Upper lobe of left lung (tissue), 6 donors: ENCODE measurements around the gene F7. TPM values are rescaled to one million over a fixed set of nuclear protein-coding genes. Genes with fewer than 3 reads are reported as not detected.

Experiments
- ATAC-seq, 2 donors: fragments of 200-7000 bp; cut with Tn5 transposase; one replicate each; pipeline ENCODE4 v1.9.1; 2022; ENCODE audit warnings: mild to moderate bottlenecking in 2 of 2, moderate library complexity in 2 of 2; ENCODE audit not compliant: low FRiP score in 2 of 2
- DNase-seq, 2 donors: peaks; one replicate each; pipeline ENCODE4 v3.0.0-alpha.2; 2019 to 2020
- H3K27ac ChIP-seq, 4 donors: fragments of 200-600 bp; sonication (generic); one replicate each; pipeline ENCODE4 v1.5.1; 2016 to 2019
- H3K27me3 ChIP-seq, 4 donors: fragments of 200-600 bp; sonication (generic); one replicate each; pipeline ENCODE4 v1.5.1; 2017 to 2019
- H3K36me3 ChIP-seq, 4 donors: fragments of 200-600 bp; sonication (generic); one replicate each; pipeline ENCODE4 v1.5.1; 2016 to 2019
- H3K4me1 ChIP-seq, 4 donors: fragments of 200-600 bp; sonication (generic); one replicate each; pipeline ENCODE4 v1.5.1; 2018 to 2019
- H3K4me3 ChIP-seq, 4 donors: fragments of 200-600 bp; sonication (generic); one replicate each; pipeline ENCODE4 v1.5.1; 2017 to 2019; ENCODE audit warnings: mild to moderate bottlenecking in 2 of 4, moderate library complexity in 1 of 4
- H3K9me3 ChIP-seq, 4 donors: fragments of 200-600 bp; sonication (generic); one replicate each; pipeline ENCODE4 v1.5.1; 2018 to 2019
- CTCF ChIP-seq, 6 experiments: fragments of 450-650 bp in 4 of 6; fragments of 200-600 bp in 2 of 6; sonication (generic) in 2 of 6; IDR thresholded peaks; one replicate each; pipeline ENCODE4 v1.5.1; 2016 to 2019; ENCODE audit warnings: antibody characterized with exemption in 6 of 6
- EP300 ChIP-seq, 4 donors: sonication (generic); formaldehyde crosslinking; IDR thresholded peaks; one replicate each; pipeline ENCODE4 v1.5.1; 2017; ENCODE audit warnings: antibody characterized with exemption in 4 of 4, control low read depth in 2 of 4
- POLR2A ChIP-seq, 4 donors: fragments of 450-650 bp; IDR thresholded peaks; one replicate each; pipeline ENCODE4 v1.5.1; 2016 to 2017; ENCODE audit warnings: antibody characterized with exemption in 4 of 4, mild to moderate bottlenecking in 2 of 4
- POLR2AphosphoS5 ChIP-seq, 2 donors: sonication (generic); formaldehyde crosslinking; IDR thresholded peaks; one replicate each; pipeline ENCODE4 v1.5.1; 2017; ENCODE audit warnings: antibody characterized with exemption in 2 of 2
- WGBS, 2 donors: methylation state at CpG; one replicate each; pipeline ENCODE4 v1.1.5; 2017 to 2018; 5-methylcytosine and 5-hydroxymethylcytosine counted together
- total RNA-seq, 6 donors: library from RNA; depleted of rRNA in 4 of 6; stranded (reverse); fragments of >200 nt in 4 of 6; gene quantifications; one replicate each; pipeline versions ENCODE4 v1.1.0 to v1.2.1, GENCODE V29; 2016 to 2021
- donor health status: DM: no; HTN: no; CAD: no; lungs with moderate emphysema.
- donor health status: DM: no; HTN: yes; CAD: no; lungs with severe emphysema.

The F7 gene
- total RNA-seq, 6 donors from 2014 or later: 0.20 TPM; not detected in 5

- TF ChIP-seq EP300 (IDR thresholded peaks at IDR 0.05): no peak
- no peak for TF ChIP-seq CTCF (IDR thresholded peaks at IDR 0.05)
- no peak for TF ChIP-seq POLR2A (IDR thresholded peaks at IDR 0.05)
- no peak for TF ChIP-seq POLR2AphosphoS5 (IDR thresholded peaks at IDR 0.05)
- no peaks in the 10 kb centered on the region for H3K9me3 ChIP-seq
- no peak overlapping the region for H3K4me3 ChIP-seq
- no peak overlapping the region for H3K27ac ChIP-seq
- no peaks in the 10 kb centered on the region for H3K27me3 ChIP-seq
- H3K4me1 ChIP-seq: no peaks in the 10 kb centered on the region
- no peak for ATAC-seq
- DNase-seq: no peak
- WGBS, 2 donors: 78 to 89% methylated on average over 5 to 9 of the region's 9 CpGs
- H3K36me3 ChIP-seq: no peaks in the 10 kb centered on the region
Observed at GRCh38 chr13:113146750-113147149, 41.2 kb downstream of the F7 start.

GRCh38 chr13:113147206-113147605 is 41.6 kb downstream of the F7 start:
- Histone ChIP-seq H3K27ac (no peak overlapping the region), H3K4me1 (peaks cover 0 to 3% (median under 1%) of the 10 kb centered on the region in 4 donors), H3K27me3 (no peaks in the 10 kb centered on the region), H3K4me3 (no peak overlapping the region), H3K36me3 (no peaks in the 10 kb centered on the region), H3K9me3 (no peaks in the 10 kb centered on the region)
- DNase-seq (no peak), ATAC-seq (no peak)
- no peak for TF ChIP-seq POLR2A (IDR thresholded peaks at IDR 0.05)
- TF ChIP-seq EP300 (IDR thresholded peaks at IDR 0.05): no peak
- no peak for TF ChIP-seq POLR2AphosphoS5 (IDR thresholded peaks at IDR 0.05)
- TF ChIP-seq CTCF (IDR thresholded peaks at IDR 0.05): no peak
- 70 to 94% methylated on average over 6 to 8 of the region's 8 CpGs for WGBS, 2 donors

GRCh38 chr13:113148407-113148806 is 42.8 kb downstream of the F7 start:
- TF ChIP-seq CTCF (IDR thresholded peaks at IDR 0.05): no peak
- no peak for TF ChIP-seq EP300 (IDR thresholded peaks at IDR 0.05)
- no peak for TF ChIP-seq POLR2A (IDR thresholded peaks at IDR 0.05)
- no peak for TF ChIP-seq POLR2AphosphoS5 (IDR thresholded peaks at IDR 0.05)
- no peak overlapping the region for H3K27ac ChIP-seq
- H3K27me3 ChIP-seq: no peaks in the 10 kb centered on the region
- no peak overlapping the region for H3K4me3 ChIP-seq
- ATAC-seq: no peak
- no peaks in the 10 kb centered on the region for H3K36me3 ChIP-seq
- no peaks in the 10 kb centered on the region for H3K9me3 ChIP-seq
- WGBS, 2 donors: 92 to 96% methylated on average over 13 of the region's 13 CpGs
- DNase-seq: no peak
- H3K4me1 ChIP-seq: peaks cover 8 to 15% (median 11%) of the 10 kb centered on the region in 4 donors

- TF ChIP-seq EP300 (IDR thresholded peaks at IDR 0.05) (no peak), CTCF (IDR thresholded peaks at IDR 0.05) (no peak), POLR2A (IDR thresholded peaks at IDR 0.05) (no peak), POLR2AphosphoS5 (IDR thresholded peaks at IDR 0.05) (no peak)
- Histone ChIP-seq H3K27me3 (no peaks in the 10 kb centered on the region), H3K4me3 (no peak overlapping the region), H3K4me1 (peaks cover 10 to 17% (median 13%) of the 10 kb centered on the region in 4 donors), H3K36me3 (no peaks in the 10 kb centered on the region), H3K27ac (no peak overlapping the region), H3K9me3 (no peaks in the 10 kb centered on the region)
- 94 to 96% methylated on average over 29 to 31 of the region's 38 CpGs for WGBS, 2 donors
- DNase-seq: peak in 1 of 2 donors; percentile 84
- ATAC-seq: no peak
Observed at GRCh38 chr13:113148940-113149503, 43.4 kb downstream of the F7 start.
